Left ventricle myocardium inferior (tissue), 1 donor: ENCODE results near the gene LPCAT2. TPM values are rescaled to one million over a fixed set of nuclear protein-coding genes. Genes with fewer than 3 reads are reported as not detected.
A peak's percentile ranks its signal among the peaks of the same experiment; 100 is the strongest.

Source experiments
- DNase-seq: peaks from one replicate; pipeline ENCODE4 v3.0.0-alpha.2; 2020
- H3K27ac ChIP-seq: fragments of 200-600 bp; replicated peaks from 2 replicates; pipeline ENCODE4 v1.8.0; 2021
- H3K27me3 ChIP-seq: fragments of 200-600 bp; 2 replicates; pipeline ENCODE4 v1.8.0; 2021; ENCODE audit warnings: low read depth
- H3K36me3 ChIP-seq: fragments of 200-600 bp; 2 replicates; pipeline ENCODE4 v1.8.0; 2021
- H3K4me1 ChIP-seq: fragments of 200-600 bp; 2 replicates; pipeline ENCODE4 v1.8.0; 2021
- H3K4me3 ChIP-seq: fragments of 200-600 bp; 2 replicates; pipeline ENCODE4 v1.8.0; 2021; ENCODE audit warnings: mild to moderate bottlenecking, moderate library complexity
- H3K9me3 ChIP-seq: fragments of 200-600 bp; replicated peaks from 2 replicates; pipeline ENCODE4 v1.8.0; 2021
- CTCF ChIP-seq: fragments of 200-600 bp; IDR thresholded peaks from 2 replicates; pipeline ENCODE4 v1.8.0; 2021; ENCODE audit warnings: antibody characterized with exemption, mild to moderate bottlenecking, borderline replicate concordance
- intact Hi-C: fragments of 100-400 bp; cut with micrococcal nuclease; formaldehyde crosslinking; loops from one replicate; pipeline ENCODE4 v1.11.0; 2022
- total RNA-seq: library from RNA; stranded (reverse); fragmentation: NEBNext Ultra II Directional; extraction: Animal tissue kit (Norgen Biotek cat#: 25700); gene quantifications from one replicate; pipeline ENCODE4 v1.2.1, GENCODE V29; 2021
- donor health status: DM: no; HTN: yes; CAD: no; lungs with severe emphysema.

LPCAT2 gene
- total RNA-seq, 1 donor from 2014 or later = 6.9 TPM

GRCh38 chr16:55542459-55543082 is 33.7 kb downstream of the LPCAT2 start:
- Histone ChIP-seq H3K27ac (no peak overlapping the region), H3K36me3 (no peaks in the 10 kb centered on the region), H3K4me3 (no peak overlapping the region), H3K27me3 (no peaks in the 10 kb centered on the region), H3K4me1 (peaks cover 8% of the 10 kb centered on the region), H3K9me3 (no peaks in the 10 kb centered on the region)
- DNase-seq = no peak
- intact Hi-C loops = loop anchor here (2.0 kb wide), 1 partner anchor 78 kb away; no protein-coding TSS in a partner anchor
- no peak for TF ChIP-seq CTCF

DNA sequence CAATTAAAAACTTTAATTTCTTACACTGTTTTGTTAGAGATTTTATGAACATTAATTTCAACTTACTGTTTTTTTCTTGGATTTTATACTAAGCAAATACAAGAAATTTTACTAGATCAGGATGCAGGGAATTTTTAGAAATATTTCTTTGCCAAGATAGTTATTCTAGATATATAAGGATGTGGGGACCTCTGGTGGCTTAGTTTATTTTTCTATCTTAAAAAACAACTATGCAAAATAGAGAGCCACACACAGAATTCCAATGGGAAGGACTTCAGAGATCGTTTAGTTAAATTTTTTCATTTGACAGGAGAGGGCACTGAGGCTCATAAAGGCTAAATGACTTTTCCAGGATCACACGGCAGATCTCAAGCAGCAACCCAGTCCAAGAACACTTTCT is 34.6 kb downstream of the LPCAT2 start:
- intact Hi-C loops = loop anchor here (2.0 kb wide), 1 partner anchor 79 kb away; no protein-coding TSS in a partner anchor
- Histone ChIP-seq H3K4me1 (peaks cover 8% of the 10 kb centered on the region), H3K36me3 (no peaks in the 10 kb centered on the region), H3K9me3 (no peaks in the 10 kb centered on the region), H3K27me3 (no peaks in the 10 kb centered on the region), H3K27ac (no peak overlapping the region), H3K4me3 (no peak overlapping the region)
- TF ChIP-seq CTCF = peak; percentile 55
- DNase-seq = no peak

- H3K27ac ChIP-seq = no peak overlapping the region
- H3K4me3 ChIP-seq = no peak overlapping the region
- H3K9me3 ChIP-seq = peaks cover 6% of the 10 kb centered on the region
- H3K36me3 ChIP-seq = peaks cover 25% of the 10 kb centered on the region
- no peaks in the 10 kb centered on the region for H3K4me1 ChIP-seq
- intact Hi-C loops = no loop called here
- no peak for TF ChIP-seq CTCF
- DNase-seq = no peak
- H3K27me3 ChIP-seq = no peaks in the 10 kb centered on the region
Measured at GRCh38 chr16:55552621-55553020, 43.7 kb downstream of the LPCAT2 start.

GRCh38 chr16:55555436-55555835 is 46.6 kb downstream of the LPCAT2 start:
- no peak for DNase-seq
- intact Hi-C loops = no loop called here
- Histone ChIP-seq H3K36me3 (peaks cover 25% of the 10 kb centered on the region), H3K4me3 (no peak overlapping the region), H3K4me1 (peaks cover 18% of the 10 kb centered on the region), H3K9me3 (peaks cover 6% of the 10 kb centered on the region), H3K27me3 (no peaks in the 10 kb centered on the region), H3K27ac (no peak overlapping the region)
- TF ChIP-seq CTCF = no peak

- Histone ChIP-seq H3K4me3 (no peak overlapping the region), H3K27ac (no peak overlapping the region), H3K27me3 (no peaks in the 10 kb centered on the region), H3K36me3 (peaks cover 14% of the 10 kb centered on the region), H3K9me3 (peaks cover 6% of the 10 kb centered on the region), H3K4me1 (peaks cover 18% of the 10 kb centered on the region)
- intact Hi-C loops = no loop called here
- no peak for TF ChIP-seq CTCF
- DNase-seq = no peak
Measured at GRCh38 chr16:55557186-55557585, 48.3 kb downstream of the LPCAT2 start.
